VCaP (cell line): ENCODE data around the gene KLK6.

Experiments used
- H3K27ac ChIP-seq: fragments of 450-650 bp; 2 replicates; pipeline ENCODE4 v1.5.1; 2017
- CTCF ChIP-seq: fragments of 450-650 bp; conservative IDR thresholded peaks from 2 replicates; pipeline ENCODE4 v1.5.1; 2017; ENCODE audit warnings: mild to moderate bottlenecking, moderate library complexity

Gene KLK6

GRCh38 chr19:50969413-50969760 lies at the start of gene KLK6:
KLK6 (minus strand) TSS chr19:50969591; CDS start chr19:50968104, 1,487 bp downstream.
- no peak within 1 kb of the TSS for H3K27ac ChIP-seq
- TF ChIP-seq CTCF = no peak

DNA sequence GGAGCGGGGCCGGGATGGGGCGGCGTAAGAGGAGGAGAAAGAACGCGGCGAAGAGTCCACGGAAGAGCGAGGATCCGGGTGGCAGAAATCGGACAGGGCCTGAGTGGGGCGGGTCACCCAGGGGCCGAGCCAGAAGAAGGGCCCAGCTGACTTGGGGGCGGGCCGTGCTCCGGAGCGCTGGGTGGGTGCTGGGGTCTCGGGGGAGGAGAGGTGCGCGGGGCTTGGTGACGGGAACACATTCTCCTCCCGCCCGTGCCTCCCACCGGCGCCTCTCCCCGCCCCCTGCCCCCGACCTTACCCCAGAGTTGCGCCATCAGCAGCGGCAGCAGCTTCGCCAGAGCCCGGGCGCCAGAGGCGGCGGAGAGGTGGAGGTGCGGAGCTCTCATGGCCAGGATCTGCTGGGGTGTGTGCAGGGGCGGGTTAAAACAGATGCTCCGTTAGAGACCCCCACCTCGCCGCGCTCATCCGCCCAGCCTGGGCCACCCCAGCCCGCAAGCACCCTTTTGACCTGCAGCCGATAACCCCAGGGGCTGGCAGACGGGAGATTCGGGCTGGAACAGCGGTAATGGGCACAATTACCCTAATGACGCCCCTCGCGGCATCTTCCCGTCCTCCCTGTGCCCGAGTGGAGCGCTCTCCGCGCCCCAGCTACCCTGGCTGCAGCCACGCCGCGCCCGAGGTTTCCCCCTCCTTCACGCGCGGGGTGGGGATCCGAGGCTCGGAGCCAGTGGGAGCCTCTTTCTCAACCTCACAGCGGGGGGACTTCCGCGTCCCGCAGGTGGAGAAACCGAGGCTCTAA lies 49.6 kb upstream of the KLK6 start:
- H3K27ac ChIP-seq = no peak overlapping the region
- TF ChIP-seq CTCF = no peak

DNA sequence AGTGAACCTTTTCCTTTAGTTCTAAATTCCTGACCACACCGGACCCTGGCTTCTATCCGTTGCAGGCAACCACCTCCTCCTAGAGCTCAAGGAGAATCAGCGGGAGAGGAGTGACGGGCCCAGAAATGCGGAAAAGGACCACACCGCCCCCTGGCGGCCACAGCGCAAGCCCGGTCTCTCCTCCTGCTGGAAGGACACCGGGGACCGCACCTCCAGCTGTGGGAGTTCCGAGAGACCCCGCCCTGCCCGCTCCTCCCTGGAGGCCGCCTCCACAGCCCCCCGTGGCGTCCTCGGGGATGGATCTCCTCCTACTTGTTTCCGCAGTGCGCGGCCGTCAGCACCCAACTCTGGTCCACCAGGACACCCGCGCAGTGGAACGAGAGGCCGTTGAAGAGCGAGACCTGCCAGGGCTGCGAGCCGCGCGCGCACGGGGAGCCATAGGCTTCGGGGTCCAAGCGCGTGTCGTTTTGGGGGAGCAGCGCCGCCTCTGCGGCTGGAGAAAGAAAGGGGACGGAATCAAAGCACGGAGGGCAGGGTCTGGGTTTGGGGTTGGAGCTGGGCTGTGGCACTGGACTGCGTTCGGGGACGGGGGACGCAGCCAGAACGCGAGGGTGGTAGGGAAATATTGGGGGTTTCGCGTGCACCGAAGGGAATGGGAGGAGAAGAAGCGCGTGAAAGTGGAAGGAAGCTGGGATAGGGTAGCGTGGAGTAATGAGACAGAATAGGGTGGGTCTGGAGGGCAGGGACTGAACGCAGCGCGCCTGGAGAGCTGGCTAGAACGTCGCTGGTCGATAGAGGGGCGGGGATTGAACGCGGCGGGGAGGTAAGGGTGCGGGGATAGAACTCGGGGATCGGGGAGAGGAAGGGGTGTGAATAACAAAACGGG lies 47.6 kb upstream of the KLK6 start:
- TF ChIP-seq CTCF = peak; percentile 97
- no peak overlapping the region for H3K27ac ChIP-seq

- no peak for TF ChIP-seq CTCF
- no peak overlapping the region for H3K27ac ChIP-seq
Measured at GRCh38 chr19:51015691-51016267, 46.4 kb upstream of the KLK6 start.

DNA sequence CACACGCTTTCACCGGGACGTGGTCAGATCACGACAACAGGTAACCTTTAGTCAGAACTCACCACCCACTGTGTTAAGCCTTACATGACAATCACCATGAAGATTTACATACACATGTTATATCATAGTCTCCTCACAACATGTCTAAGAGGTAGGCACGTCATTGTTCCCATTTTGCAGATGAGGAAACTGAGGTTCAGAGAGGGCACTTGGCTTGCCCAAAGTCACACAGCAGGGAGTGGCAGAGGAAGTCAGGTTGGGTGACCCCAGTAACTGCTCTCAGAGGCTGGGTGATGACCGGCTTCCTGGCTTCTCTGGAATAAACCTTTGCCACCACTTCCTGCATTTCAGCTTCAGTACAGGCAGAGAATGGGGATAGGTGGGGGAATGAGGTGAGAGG lies 44.9 kb upstream of the KLK6 start:
- TF ChIP-seq CTCF = no peak
- no peak overlapping the region for H3K27ac ChIP-seq

GRCh38 chr19:51012661-51013190 lies 43.3 kb upstream of the KLK6 start:
- no peak overlapping the region for H3K27ac ChIP-seq
- no peak for TF ChIP-seq CTCF
